Natural killer cell (primary cell): Measurements from ENCODE around the gene NR1I3. TPM values are rescaled to one million over a fixed set of nuclear protein-coding genes. Genes with fewer than 3 reads are reported as not detected.
"Not testable (repeated sequence)": the region's sequence is repeated elsewhere in the genome, so short reads cannot be mapped to it uniquely, and the experiment has no call there.

Source experiments
- ATAC-seq, 3 donors: fragments of 150-1000 bp in 2 of 3; fragments of 200-7000 bp in 1 of 3; cut with Tn5 transposase; 1 replicate in 1 of 3; 2 replicates in 2 of 3; pipeline ENCODE4 v1.10.0; 2021; ENCODE audit warnings: mild to moderate bottlenecking in 2 of 3, moderate library complexity in 2 of 3
- DNase-seq, 2 donors: peaks; one replicate each; pipeline versions ENCODE4 v3.0.0 to v3.0.0-alpha.2; 2013 to 2021; ENCODE audit warnings: mixed read lengths in 1 of 2
- H3K27ac ChIP-seq: one replicate; pipeline ENCODE4 v1.5.1; 2013; ENCODE audit warnings: mild to moderate bottlenecking, low read length
- H3K27me3 ChIP-seq: one replicate; pipeline ENCODE4 v1.6.1; 2013; ENCODE audit warnings: low read length; ENCODE audit not compliant: control insufficient read depth, insufficient read depth
- H3K36me3 ChIP-seq: one replicate; pipeline ENCODE4 v1.6.1; 2013; ENCODE audit warnings: low read length; ENCODE audit not compliant: control insufficient read depth, insufficient read depth
- H3K4me1 ChIP-seq: one replicate; pipeline ENCODE4 v1.6.1; 2013; ENCODE audit warnings: low read length; ENCODE audit not compliant: control insufficient read depth, insufficient read depth
- H3K4me3 ChIP-seq: one replicate; pipeline ENCODE4 v1.5.1; 2013; ENCODE audit warnings: low read length
- H3K9me3 ChIP-seq: one replicate; pipeline ENCODE4 v1.6.1; 2013; ENCODE audit warnings: low read length; ENCODE audit not compliant: control insufficient read depth, insufficient read depth
- H3K27ac Mint-ChIP-seq, 2 donors: one replicate each; pipeline ENCODE4 v1.8.0; 2022; ENCODE audit warnings: mild to moderate bottlenecking in 2 of 2, mixed read lengths in 2 of 2, moderate library complexity in 1 of 2
- H3K27me3 Mint-ChIP-seq, 2 donors: one replicate each; pipeline ENCODE4 v1.8.0; 2022; ENCODE audit warnings: low read depth in 2 of 2, mixed read lengths in 2 of 2
- H3K36me3 Mint-ChIP-seq: one replicate; pipeline ENCODE4 v1.8.0; 2022; ENCODE audit warnings: mixed read lengths
- H3K4me1 Mint-ChIP-seq, 2 donors: one replicate each; pipeline ENCODE4 v1.8.0; 2022; ENCODE audit warnings: mixed read lengths in 2 of 2
- H3K4me3 Mint-ChIP-seq: one replicate; pipeline ENCODE4 v1.8.0; 2022; ENCODE audit warnings: mild to moderate bottlenecking, moderate library complexity, mixed read lengths
- H3K9me3 Mint-ChIP-seq, 2 donors: one replicate each; pipeline ENCODE4 v1.8.0; 2022; ENCODE audit warnings: mixed read lengths in 2 of 2
- CTCF ChIP-seq: fragments of 200-600 bp; IDR thresholded peaks from one replicate; pipeline ENCODE4 v1.8.0; 2022; ENCODE audit warnings: antibody characterized with exemption
- WGBS: methylation state at CpG from one replicate; pipeline ENCODE4 v1.1.7; 2013; ENCODE audit warnings: missing lambda C conversion rate; ENCODE audit not compliant: insufficient coverage; 5-methylcytosine and 5-hydroxymethylcytosine counted together
- intact Hi-C: fragments of 100-400 bp; cut with micrococcal nuclease; formaldehyde crosslinking; loops from one replicate; pipeline ENCODE4 v1.14.2; 2022
- total RNA-seq, 4 donors: library from RNA; stranded (reverse); fragments of 120-200 nt in 1 of 4; gene quantifications; one replicate each; pipeline versions ENCODE4 v1.2.3 to v1.2.4, GENCODE V29; 2013 to 2022

NR1I3 gene
- total RNA-seq, 3 donors from 2014 or later (not counting 1 experiment from before 2014, with no cell fraction given): not detected

GRCh38 chr1:161225534-161226319 is 12.3 kb downstream of the NR1I3 start, which contains the start of gene TOMM40L:
TOMM40L (plus strand) TSS chr1:161226060; CDS start chr1:161226490, 430 bp downstream.
- ATAC-seq: peak; percentile 90 to 95 (median 94)
- H3K9me3 Mint-ChIP-seq: no peaks in the 10 kb centered on the region
- Histone ChIP-seq H3K27me3 (no peaks in the 10 kb centered on the region), H3K4me1 (peaks cover 32% of the 10 kb centered on the region), H3K9me3 (no peaks in the 10 kb centered on the region), H3K36me3 (peaks cover 19% of the 10 kb centered on the region), H3K27ac (peak within 1 kb of the TSS; percentile 72), H3K4me3 (peak within 1 kb of the TSS; percentile 67)
- H3K4me3 Mint-ChIP-seq: peak within 1 kb of the TSS; percentile 100
- intact Hi-C loops: loop anchor here (1.0 to 5.0 kb wide), 6 partner anchors 8 to 142 kb away; partner anchors contain the start of genes CFAP126, MPZ and NDUFS2
- H3K27me3 Mint-ChIP-seq: no peaks in the 10 kb centered on the region
- 6% methylated on average over 15 of the region's 16 CpGs for WGBS
- H3K4me1 Mint-ChIP-seq: peaks cover 44 to 54% of the 10 kb centered on the region in 2 donors
- peak; percentile 77 to 97 for DNase-seq
- no peak for TF ChIP-seq CTCF
- H3K27ac Mint-ChIP-seq: peak within 1 kb of the TSS; percentile 92 to 95
- H3K36me3 Mint-ChIP-seq: no peaks in the 10 kb centered on the region

GRCh38 chr1:161225178-161225533 is 12.8 kb downstream of the NR1I3 start:
- Histone ChIP-seq H3K9me3 (no peaks in the 10 kb centered on the region), H3K27me3 (no peaks in the 10 kb centered on the region), H3K36me3 (peaks cover 19% of the 10 kb centered on the region), H3K27ac (peak overlapping the region; percentile 72), H3K4me3 (no peak overlapping the region), H3K4me1 (peaks cover 32% of the 10 kb centered on the region)
- no peak for DNase-seq
- peak overlapping the region; percentile 100 for H3K4me3 Mint-ChIP-seq
- peaks cover 44 to 57% of the 10 kb centered on the region in 2 donors for H3K4me1 Mint-ChIP-seq
- no peaks in the 10 kb centered on the region for H3K9me3 Mint-ChIP-seq
- H3K27me3 Mint-ChIP-seq: no peaks in the 10 kb centered on the region
- no peak for TF ChIP-seq CTCF
- intact Hi-C loops: loop anchor here (1.0 to 5.0 kb wide), 6 partner anchors 8 to 142 kb away; partner anchors contain the start of genes CFAP126, MPZ and NDUFS2
- H3K27ac Mint-ChIP-seq: peak overlapping the region; percentile 92 to 95
- no peaks in the 10 kb centered on the region for H3K36me3 Mint-ChIP-seq
- ATAC-seq: peak in 1 of 3 donors; percentile 1
- 92% methylated on average over 5 of the region's 7 CpGs for WGBS

- H3K27ac ChIP-seq: not testable (repeated sequence)
- H3K36me3 ChIP-seq: peaks cover 20% of the 10 kb centered on the region
Measured at GRCh38 chr1:161224695-161225087, 13.3 kb downstream of the NR1I3 start.

More at GRCh38 chr1:161224695-161225087, 13.3 kb downstream of the NR1I3 start:
- not testable (repeated sequence) for H3K27me3 Mint-ChIP-seq, H3K4me3 Mint-ChIP-seq, ATAC-seq, H3K9me3 ChIP-seq, H3K27me3 ChIP-seq, H3K4me3 ChIP-seq, DNase-seq, H3K36me3 Mint-ChIP-seq, H3K9me3 Mint-ChIP-seq
- H3K27ac Mint-ChIP-seq: peak overlapping the region; percentile 92 to 95
- peaks cover 32% of the 10 kb centered on the region for H3K4me1 ChIP-seq
- intact Hi-C loops: loop anchor here (1.0 to 5.0 kb wide), 6 partner anchors 7 to 143 kb away; partner anchors contain the start of genes CFAP126, MPZ and NDUFS2
- peaks cover 44 to 62% of the 10 kb centered on the region in 2 donors for H3K4me1 Mint-ChIP-seq
- 93% methylated on average over 13 of the region's 13 CpGs for WGBS
